Fibroblast of upper back skin (primary cell): ENCODE measurements around the gene THSD4.
"Not testable (repeated sequence)": the region's sequence is repeated elsewhere in the genome, so short reads cannot be mapped to it uniquely, and the experiment has no call there.

Source experiments
- DNase-seq: peaks from one replicate; pipeline ENCODE4 v3.0.0-alpha.2; 2013

The THSD4 gene

GRCh38 chr15:71194286-71194685 lies 79.0 kb downstream of the THSD4 start:
- no peak for DNase-seq

- DNase-seq: no peak
These were observed 80.0 kb downstream of the THSD4 start for GRCh38 chr15:71195242-71195641.

- no peak for DNase-seq
These were observed 82.3 kb downstream of the THSD4 start for GRCh38 chr15:71197620-71198019.

GRCh38 chr15:71198846-71199245 lies 83.6 kb downstream of the THSD4 start:
- no peak for DNase-seq

- DNase-seq: peak; percentile 64
These were observed 84.4 kb downstream of the THSD4 start for GRCh38 chr15:71199384-71200351.

DNA sequence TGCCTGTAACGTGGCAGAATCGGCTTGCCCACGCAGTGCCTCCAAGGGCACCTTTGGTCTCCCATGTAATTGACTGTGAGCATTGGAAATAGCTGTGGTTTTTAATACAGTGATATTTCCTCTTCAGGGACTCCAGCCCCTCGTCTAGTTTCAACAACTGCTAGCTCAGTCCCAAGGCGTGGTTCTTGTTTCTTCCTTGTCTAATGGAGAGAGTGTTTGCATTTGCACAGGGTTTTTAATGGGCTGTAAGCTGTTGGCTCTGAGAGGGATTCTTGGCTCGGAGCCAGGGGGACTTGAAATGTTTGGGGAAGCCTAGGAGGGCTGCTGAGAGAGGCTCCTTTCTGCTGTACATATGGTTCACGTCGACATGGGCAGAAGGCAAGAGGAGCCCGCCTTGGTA lies 86.2 kb downstream of the THSD4 start:
- no peak for DNase-seq

DNA sequence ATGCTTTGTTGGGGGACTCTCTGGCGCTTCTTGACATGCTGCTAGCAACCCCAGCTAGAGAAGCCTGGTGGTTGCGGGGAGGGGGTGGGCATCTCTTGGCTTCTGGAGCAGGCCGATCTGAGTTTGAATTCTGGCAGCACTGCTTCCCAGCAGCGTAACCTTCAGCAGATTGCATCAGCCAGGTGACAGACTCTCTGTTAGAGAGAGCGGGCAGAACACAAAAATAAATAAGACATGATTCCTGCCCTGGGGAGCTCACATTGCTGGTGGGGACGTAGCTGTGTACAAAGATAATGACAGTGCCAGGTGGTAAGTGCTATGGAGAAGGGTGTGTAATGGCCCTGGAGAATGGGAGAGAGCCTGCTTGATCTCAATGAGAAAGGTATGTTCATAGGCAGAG lies 87.4 kb downstream of the THSD4 start:
- no peak for DNase-seq

DNA sequence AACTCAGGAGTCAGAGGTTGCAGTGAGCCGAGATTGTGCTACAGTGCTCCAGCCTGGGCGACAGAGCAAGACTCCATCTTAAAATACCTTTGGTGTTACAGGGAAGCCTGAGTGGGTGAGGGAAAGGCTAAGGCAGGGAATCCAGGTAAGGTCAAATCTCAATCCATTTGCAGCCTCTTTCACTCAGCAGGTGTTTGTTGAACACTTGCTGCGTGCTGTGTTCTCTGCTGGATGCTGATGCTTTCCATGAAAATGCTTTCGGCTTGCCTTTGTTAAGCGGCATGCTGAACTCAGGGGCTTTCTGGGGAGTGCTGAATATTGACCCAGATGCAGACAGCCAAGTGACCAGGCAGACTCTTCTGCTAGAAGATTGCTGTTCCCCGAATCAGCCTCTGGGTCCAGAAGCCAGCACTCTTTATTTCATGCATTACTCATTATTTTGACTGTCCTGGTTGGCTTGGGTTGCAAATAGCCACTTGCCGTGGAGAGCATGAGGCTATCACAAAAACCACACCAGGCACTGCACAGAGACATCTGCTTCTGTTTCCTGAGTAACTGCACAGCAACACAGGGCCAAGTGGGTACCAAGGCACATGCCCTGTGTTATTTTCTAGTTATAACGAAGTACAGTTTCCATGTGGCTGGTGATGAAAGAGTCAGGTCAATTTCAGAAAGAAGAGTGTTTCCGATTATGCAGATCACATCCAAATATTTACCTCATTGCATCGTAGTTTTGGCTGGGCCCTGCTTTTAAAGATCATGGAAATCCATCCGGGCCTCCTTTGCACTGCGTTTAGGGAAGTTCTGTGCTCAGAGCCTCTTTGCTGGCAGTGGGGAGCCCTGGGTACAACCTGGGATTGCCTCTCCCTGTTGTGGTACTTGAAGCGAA lies 88.6 kb downstream of the THSD4 start:
- DNase-seq: no peak

GRCh38 chr15:71207141-71207540 lies 91.9 kb downstream of the THSD4 start:
- DNase-seq: no peak

DNA sequence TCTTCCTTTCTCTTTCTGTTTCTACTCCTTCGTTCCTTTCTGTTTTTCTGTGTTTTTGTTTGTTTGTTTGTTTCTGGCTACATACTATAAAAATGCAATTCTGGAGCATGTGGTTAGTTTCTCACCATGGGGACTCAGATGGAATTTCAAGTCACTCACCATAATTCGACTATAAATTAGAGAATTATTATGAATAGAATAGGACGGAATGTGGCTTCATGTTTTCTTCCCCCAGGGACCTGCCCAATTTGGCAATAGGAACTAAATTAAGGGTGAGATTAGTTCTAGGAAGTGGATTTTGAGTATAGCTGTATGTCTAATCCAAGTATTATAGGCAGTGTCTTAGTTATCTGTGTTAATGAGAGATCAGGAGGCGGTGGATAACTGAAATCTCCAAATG lies 96.9 kb downstream of the THSD4 start:
- no peak for DNase-seq

GRCh38 chr15:71213943-71214342 lies 98.7 kb downstream of the THSD4 start:
- DNase-seq: not testable (repeated sequence)

- no peak for DNase-seq
These were observed 100.0 kb downstream of the THSD4 start for GRCh38 chr15:71215126-71215894.

- DNase-seq: no peak
These were observed 103.1 kb downstream of the THSD4 start for GRCh38 chr15:71218272-71218805.

GRCh38 chr15:71219101-71219500 lies 103.8 kb downstream of the THSD4 start:
- no peak for DNase-seq

- peak; percentile 61 for DNase-seq
These were observed 104.4 kb downstream of the THSD4 start for GRCh38 chr15:71219645-71220044.

DNA sequence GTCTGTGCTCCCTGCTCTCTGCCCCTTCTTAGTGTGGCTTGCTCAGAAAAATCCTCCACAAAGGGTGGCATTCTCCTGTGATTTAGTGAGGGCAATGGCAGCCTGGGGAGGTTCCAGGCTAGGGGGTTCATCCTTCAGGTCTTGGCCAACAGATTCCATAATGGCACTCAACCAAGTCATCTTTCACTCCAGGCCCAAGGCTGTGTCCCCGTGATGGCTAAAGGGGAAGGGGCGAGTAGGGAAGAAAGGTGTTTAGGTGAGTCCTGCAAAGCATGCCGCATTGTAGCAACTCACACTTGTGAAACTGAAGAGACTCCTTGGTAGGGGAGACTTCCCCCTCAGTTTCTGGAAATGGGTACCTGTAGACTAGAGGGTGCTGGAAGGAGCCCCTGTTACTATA lies 105.6 kb downstream of the THSD4 start:
- DNase-seq: no peak

GRCh38 chr15:71221417-71221816 lies 106.1 kb downstream of the THSD4 start:
- no peak for DNase-seq

GRCh38 chr15:71223516-71223915 lies 108.2 kb downstream of the THSD4 start:
- no peak for DNase-seq

GRCh38 chr15:71224024-71224423 lies 108.8 kb downstream of the THSD4 start:
- no peak for DNase-seq

DNA sequence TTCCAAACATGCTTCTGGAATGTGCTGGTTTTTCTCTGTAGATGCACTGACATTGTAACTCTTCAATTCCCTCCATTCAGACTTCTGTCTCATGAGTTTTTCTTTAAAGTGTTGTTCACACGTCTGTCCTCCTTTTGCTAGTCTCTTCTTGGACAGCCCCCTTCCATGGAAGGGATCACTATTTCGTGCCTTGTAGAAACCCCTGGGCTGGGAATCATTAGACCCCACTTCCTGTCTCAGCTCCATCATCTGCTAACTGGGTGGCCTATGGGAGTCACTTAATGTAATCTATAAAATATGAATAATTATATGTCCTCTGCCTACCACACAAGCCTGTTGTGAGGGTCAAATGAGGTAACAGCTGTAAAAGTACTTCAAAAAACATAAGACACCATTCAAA lies 110.6 kb downstream of the THSD4 start:
- peak; percentile 52 for DNase-seq

DNA sequence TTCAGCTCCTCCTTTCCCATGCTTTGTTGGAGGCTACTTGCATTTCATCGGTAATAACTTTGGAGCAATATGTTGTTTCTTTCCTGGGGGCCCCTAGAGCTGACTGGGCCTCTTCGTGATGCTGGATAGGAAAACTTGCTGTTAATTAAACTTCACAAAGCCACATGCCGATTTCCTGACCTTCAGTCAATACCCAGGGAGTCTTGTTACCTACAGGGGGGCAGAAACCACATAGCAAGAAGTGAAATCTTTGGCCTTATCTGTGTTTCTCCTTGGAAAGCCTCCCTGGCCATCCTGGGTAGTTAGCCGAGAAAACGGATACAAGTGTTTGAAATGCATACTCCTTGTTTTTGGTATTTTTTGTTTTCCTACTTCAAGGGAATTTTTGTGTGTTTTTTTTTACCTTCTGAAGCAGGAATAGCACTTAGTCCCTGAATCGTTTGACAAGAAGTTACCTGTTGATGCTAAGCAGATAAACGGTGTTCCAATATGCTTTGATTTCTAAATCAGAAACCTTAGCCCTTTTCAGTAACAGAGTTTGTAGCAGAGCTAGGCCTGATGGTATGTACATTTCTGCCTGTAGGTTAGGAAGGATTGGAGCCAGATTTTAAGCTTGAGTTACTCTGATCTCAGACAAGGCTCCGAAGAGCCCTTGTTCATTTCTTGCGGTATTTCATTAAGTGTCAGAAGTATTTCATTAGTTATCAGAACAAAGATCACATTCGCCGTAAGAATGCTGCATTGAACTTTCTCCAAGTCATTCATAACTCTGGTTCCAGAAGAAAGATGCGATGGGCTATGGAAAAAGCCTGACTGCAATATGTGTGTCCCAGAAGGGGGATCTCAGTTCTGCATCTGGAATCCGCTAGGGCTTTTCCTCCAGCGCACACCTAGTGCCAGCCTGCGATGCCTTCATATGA lies 111.5 kb downstream of the THSD4 start:
- peak; percentile 79 for DNase-seq

DNA sequence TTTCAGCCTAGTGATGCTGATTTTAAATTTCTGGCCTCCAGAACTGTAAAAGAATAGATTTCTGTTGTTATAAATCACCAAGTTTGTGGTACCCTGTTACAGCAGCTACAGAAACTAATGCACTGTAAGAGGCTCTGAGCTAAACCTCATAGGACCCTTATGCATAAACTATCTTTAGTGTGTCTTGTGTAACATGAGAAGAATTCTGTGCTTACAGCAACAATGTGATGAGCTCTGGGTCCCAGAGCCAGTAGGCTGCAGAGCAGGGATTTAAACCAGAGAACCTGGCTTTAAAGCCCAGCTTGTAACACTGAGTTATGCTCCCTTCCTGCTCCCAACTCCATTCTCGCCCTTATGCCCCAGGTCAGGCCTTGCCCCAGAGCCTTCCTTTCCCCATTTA lies 113.1 kb downstream of the THSD4 start:
- no peak for DNase-seq
